H1 (cell line): ENCODE data around the gene WDR44.
"Not testable (repeated sequence)": the region's sequence is repeated elsewhere in the genome, so short reads cannot be mapped to it uniquely, and the experiment has no call there.

ENCODE experiments used
- ASH2L ChIP-seq: fragments of 200-600, 300-600 bp; sonication (generic); IDR thresholded peaks from one replicate; pipeline ENCODE4 v1.7.1; 2017; ENCODE audit warnings: low read length
- CTCF ChIP-seq, 3 experiments: IDR thresholded peaks; 1 replicate in 2 of 3; 2 replicates in 1 of 3; pipeline versions ENCODE4 v1.5.1 to v1.6.1; 2011; ENCODE audit warnings: low read length in 3 of 3, mild to moderate bottlenecking in 3 of 3, inconsistent platforms in 2 of 3, low read depth in 1 of 3, moderate library complexity in 1 of 3; ENCODE audit not compliant: insufficient read depth in 1 of 3; ENCODE audit errors: control extremely low read depth in 1 of 3
- EP300 ChIP-seq, 2 experiments: IDR thresholded peaks; 1 replicate in 1 of 2; 2 replicates in 1 of 2; pipeline ENCODE4 v1.6.1; 2011 to 2012; ENCODE audit warnings: low read depth in 2 of 2, low read length in 2 of 2, mild to moderate bottlenecking in 2 of 2, borderline replicate concordance in 1 of 2, inconsistent platforms in 1 of 2, moderate library complexity in 1 of 2
- HDAC2 ChIP-seq, 2 experiments: fragments of 300-600 bp in 1 of 2; sonication (generic) in 1 of 2; IDR thresholded peaks; 2 replicates each; pipeline ENCODE4 v1.6.1; 2011 to 2012; ENCODE audit warnings: low read depth in 2 of 2, low read length in 2 of 2, mild to moderate bottlenecking in 2 of 2, moderate library complexity in 2 of 2, borderline replicate concordance in 1 of 2, inconsistent platforms in 1 of 2
- HDAC6 ChIP-seq: IDR thresholded peaks from one replicate; pipeline ENCODE4 v1.7.1; 2012; ENCODE audit warnings: low read depth, mild to moderate bottlenecking, inconsistent platforms, low read length, moderate library complexity
- POLR2A ChIP-seq, 2 experiments: IDR thresholded peaks; 1 replicate in 1 of 2; 2 replicates in 1 of 2; pipeline ENCODE4 v1.6.1; 2011; ENCODE audit warnings: low read depth in 2 of 2, low read length in 2 of 2, mild to moderate bottlenecking in 2 of 2; ENCODE audit errors: control extremely low read depth in 1 of 2
- POLR2AphosphoS5 ChIP-seq: IDR thresholded peaks from 2 replicates; pipeline ENCODE4 v1.6.1; 2011; ENCODE audit warnings: low read depth, low read length
- RNF2 ChIP-seq: fragments of 200-900, 300-1000 bp; sonication (generic); IDR thresholded peaks from 2 replicates; pipeline ENCODE4 v1.7.1; 2016; ENCODE audit warnings: borderline replicate concordance, low read depth, mild to moderate bottlenecking, antibody characterized with exemption, low read length; ENCODE audit not compliant: poor library complexity, severe bottlenecking; ENCODE audit errors: missing control alignments
- SIN3A ChIP-seq, 2 experiments: IDR thresholded peaks in 1 of 2; conservative IDR thresholded peaks in 1 of 2; 2 replicates each; pipeline ENCODE4 v1.6.1; 2011 to 2012; ENCODE audit warnings: low read length in 2 of 2, improper control_type of control experiment in 1 of 2, low read depth in 1 of 2, mild to moderate bottlenecking in 1 of 2
- SUZ12 ChIP-seq: fragments of 200-600 bp; sonication (generic); IDR thresholded peaks from 2 replicates; pipeline ENCODE4 v1.6.1; 2012; ENCODE audit warnings: mild to moderate bottlenecking, inconsistent platforms, low read length, moderate library complexity, mixed read lengths
- TBP ChIP-seq: IDR thresholded peaks from 2 replicates; pipeline ENCODE4 v1.6.1; 2011; ENCODE audit warnings: low read depth, low read length, improper control_type of control experiment
- TCF12 ChIP-seq: IDR thresholded peaks from 2 replicates; pipeline ENCODE4 v1.6.1; 2011; ENCODE audit warnings: low read depth, mild to moderate bottlenecking, low read length

DNA sequence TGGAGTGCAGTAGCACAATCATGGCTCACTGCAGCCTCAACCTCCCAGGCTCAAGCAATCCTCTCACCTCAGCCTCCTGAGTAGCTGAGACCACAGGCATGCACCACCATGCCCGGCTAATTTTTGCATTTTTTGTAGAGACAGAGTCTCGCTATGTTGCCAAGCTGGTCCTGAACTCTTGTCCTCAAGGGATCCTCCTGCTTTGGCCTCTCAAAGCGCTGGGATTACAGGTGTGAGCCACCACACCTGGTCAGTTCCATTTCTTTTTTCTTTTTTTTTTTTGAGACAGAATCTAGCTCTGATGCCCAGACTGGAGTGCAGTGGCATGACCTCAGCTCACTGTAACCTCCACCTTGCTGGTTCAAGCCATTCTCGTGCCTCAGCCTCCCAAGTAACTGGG is 136.5 kb downstream of the WDR44 start:
- not testable (repeated sequence) for TF ChIP-seq POLR2A (IDR thresholded peaks at IDR 0.05; ENCODE audit: control extremely low read depth in 1 of 2, low read depth in 2 of 2, low read length in 2 of 2); SIN3A (conservative IDR thresholded peaks at IDR 0.05 in 1 of 2, IDR thresholded peaks at IDR 0.05 in 1 of 2; ENCODE audit: low read depth in 1 of 2, low read length in 2 of 2); CTCF (IDR thresholded peaks at IDR 0.05; ENCODE audit: control extremely low read depth in 1 of 3, insufficient read depth in 1 of 3, low read depth in 1 of 3, low read length in 3 of 3); TBP; RNF2; HDAC2 (IDR thresholded peaks at IDR 0.05; ENCODE audit: borderline replicate concordance in 1 of 2, low read depth in 2 of 2, low read length in 2 of 2); ASH2L; HDAC6; EP300 (IDR thresholded peaks at IDR 0.05; ENCODE audit: borderline replicate concordance in 1 of 2, low read depth in 2 of 2, low read length in 2 of 2); TCF12; SUZ12; POLR2AphosphoS5
